Sigmoid colon (tissue), 4 donors: ENCODE results near the gene RPP25L.

Experiments used
- CTCF ChIP-seq, 4 experiments: fragments of 450-650 bp in 3 of 4; fragments of 200-600 bp in 1 of 4; IDR thresholded peaks; one replicate each; pipeline ENCODE4 v1.5.1; 2016 to 2019; ENCODE audit warnings: antibody characterized with exemption in 4 of 4, mild to moderate bottlenecking in 3 of 4, moderate library complexity in 2 of 4
- POLR2A ChIP-seq, 2 donors: fragments of 450-650 bp; IDR thresholded peaks; one replicate each; pipeline ENCODE4 v1.6.1; 2016; ENCODE audit warnings: antibody characterized with exemption in 2 of 2, mild to moderate bottlenecking in 2 of 2, moderate library complexity in 2 of 2
- POLR2AphosphoS5 ChIP-seq, 4 donors: sonication (generic); formaldehyde crosslinking; IDR thresholded peaks; one replicate each; pipeline ENCODE4 v1.6.1; 2017; ENCODE audit warnings: antibody characterized with exemption in 4 of 4

- no peak for TF ChIP-seq CTCF (IDR thresholded peaks at IDR 0.05)
- TF ChIP-seq POLR2A (IDR thresholded peaks at IDR 0.05): no peak
- no peak for TF ChIP-seq POLR2AphosphoS5 (IDR thresholded peaks at IDR 0.05)
Measured at GRCh38 chr9:34635556-34635955, 23.7 kb upstream of the RPP25L start.
